Stomach (tissue), 9 donors: Measurements from ENCODE around the gene MAP3K19. TPM values are rescaled to one million over a fixed set of nuclear protein-coding genes. Genes with fewer than 3 reads are reported as not detected.

Experiments used
- DNase-seq, 2 donors: peaks; one replicate each; pipeline versions ENCODE4 v3.0.0 to v3.0.0-alpha.2; 2013 to 2019
- H3K27ac ChIP-seq, 5 donors: fragments of 200-600 bp in 4 of 5; sonication (generic) in 4 of 5; one replicate each; pipeline ENCODE4 v1.5.1; 2013 to 2019; ENCODE audit warnings: mild to moderate bottlenecking in 1 of 5, moderate library complexity in 1 of 5
- H3K27me3 ChIP-seq, 3 donors: fragments of 200-600 bp; sonication (generic); one replicate each; pipeline ENCODE4 v1.5.1; 2017 to 2019; ENCODE audit warnings: mixed run types in 1 of 3
- H3K36me3 ChIP-seq, 4 donors: fragments of 200-600 bp; sonication (generic); 1 replicate in 3 of 4; 2 replicates in 1 of 4; pipeline ENCODE4 v1.5.1; 2016 to 2019
- H3K4me1 ChIP-seq, 4 donors: fragments of 200-600 bp; sonication (generic); one replicate each; pipeline ENCODE4 v1.5.1; 2016 to 2019
- H3K4me3 ChIP-seq, 4 donors: fragments of 200-600 bp; sonication (generic) in 3 of 4; one replicate each; pipeline ENCODE4 v1.5.1; 2016 to 2019; ENCODE audit warnings: mild to moderate bottlenecking in 1 of 4
- H3K9me3 ChIP-seq, 4 donors: fragments of 200-600 bp; sonication (generic); one replicate each; pipeline ENCODE4 v1.5.1; 2016 to 2019
- EP300 ChIP-seq: sonication (generic); formaldehyde crosslinking; IDR thresholded peaks from one replicate; pipeline ENCODE4 v1.6.1; 2017; ENCODE audit warnings: antibody characterized with exemption
- POLR2A ChIP-seq, 4 donors: fragments of 450-650 bp; IDR thresholded peaks; one replicate each; pipeline ENCODE4 v1.6.1; 2016; ENCODE audit warnings: antibody characterized with exemption in 4 of 4, control low read depth in 2 of 4, mild to moderate bottlenecking in 1 of 4, moderate library complexity in 1 of 4
- POLR2AphosphoS5 ChIP-seq, 3 donors: sonication (generic); formaldehyde crosslinking; IDR thresholded peaks; one replicate each; pipeline ENCODE4 v1.6.1; 2016; ENCODE audit warnings: antibody characterized with exemption in 3 of 3
- WGBS, 5 donors: extraction: QIAGEN DNeasy Blood & Tissue Kit in 3 of 5; methylation state at CpG; one replicate each; pipeline versions ENCODE4 v1.1.5 to v1.1.7; 2013 to 2018; 5-methylcytosine and 5-hydroxymethylcytosine counted together
- intact Hi-C: fragments of 100-400 bp; cut with DNase I; formaldehyde crosslinking; loops from one replicate; pipeline ENCODE4 v1.15.1; 2023; ENCODE audit warnings: low total_unique reads
- polyA plus RNA-seq, 3 donors: library from polyadenylated mRNA; stranded (reverse); fragments of 200-250 nt; gene quantifications; one replicate each; pipeline ENCODE4 v1.2.3, GENCODE V29; 2013
- total RNA-seq, 5 donors: library from RNA; depleted of rRNA; stranded (reverse); fragments of >200 nt; gene quantifications; one replicate each; pipeline versions ENCODE4 v1.1.0 to v1.2.3, GENCODE V29; 2014 to 2016
- TF ChIP-seq, protein P1 (sequence below), 7 experiments: fragments of 450-650 bp in 4 of 7; fragments of 200-600 bp in 3 of 7; sonication (generic) in 3 of 7; IDR thresholded peaks; one replicate each; pipeline ENCODE4 v1.5.1; 2016 to 2019; ENCODE audit warnings: antibody characterized with exemption in 7 of 7, control low read depth in 2 of 7, mild to moderate bottlenecking in 1 of 7
- donor health status: healthy with polysubstance abuse.
- donor health status: Bipolar disorder and iron deficiency.
- donor health status: healthy.

MAP3K19 gene
- total and polyA plus RNA-seq, 8 donors, result 1.1 TPM; not detected in 7

DNA sequence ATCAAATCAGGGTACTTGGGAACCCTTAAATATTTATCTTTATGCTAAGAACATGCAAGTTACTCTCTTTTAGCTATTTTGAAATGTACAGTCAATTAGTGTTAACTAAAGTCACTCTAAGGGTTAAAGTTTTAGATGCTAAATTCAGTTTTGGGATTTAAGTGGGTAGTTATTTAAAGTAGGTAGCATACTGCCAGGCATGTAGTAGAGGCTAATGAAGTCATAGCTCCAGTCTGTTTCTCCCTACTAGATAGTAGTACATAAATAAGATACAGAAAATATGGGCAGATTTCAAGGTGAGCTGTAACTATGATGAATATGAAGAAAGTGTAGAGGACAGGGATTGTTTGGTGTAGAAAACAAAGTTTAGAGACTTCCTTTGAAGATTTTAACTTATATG, 12.3 kb upstream of the MAP3K19 start:
- no peaks in the 10 kb centered on the region for H3K27me3 ChIP-seq
- H3K36me3 ChIP-seq, result peaks cover 10 to 40% (median 28%) of the 10 kb centered on the region in 4 donors
- H3K27ac ChIP-seq, result no peak overlapping the region
- H3K4me3 ChIP-seq, result no peak overlapping the region
- peaks cover 4 to 56% (median 28%) of the 10 kb centered on the region in 4 donors for H3K4me1 ChIP-seq
- DNase-seq, result no peak
- no peak for TF ChIP-seq POLR2AphosphoS5 (IDR thresholded peaks at IDR 0.05)
- no peak for TF ChIP-seq EP300
- TF ChIP-seq, protein P1, sequence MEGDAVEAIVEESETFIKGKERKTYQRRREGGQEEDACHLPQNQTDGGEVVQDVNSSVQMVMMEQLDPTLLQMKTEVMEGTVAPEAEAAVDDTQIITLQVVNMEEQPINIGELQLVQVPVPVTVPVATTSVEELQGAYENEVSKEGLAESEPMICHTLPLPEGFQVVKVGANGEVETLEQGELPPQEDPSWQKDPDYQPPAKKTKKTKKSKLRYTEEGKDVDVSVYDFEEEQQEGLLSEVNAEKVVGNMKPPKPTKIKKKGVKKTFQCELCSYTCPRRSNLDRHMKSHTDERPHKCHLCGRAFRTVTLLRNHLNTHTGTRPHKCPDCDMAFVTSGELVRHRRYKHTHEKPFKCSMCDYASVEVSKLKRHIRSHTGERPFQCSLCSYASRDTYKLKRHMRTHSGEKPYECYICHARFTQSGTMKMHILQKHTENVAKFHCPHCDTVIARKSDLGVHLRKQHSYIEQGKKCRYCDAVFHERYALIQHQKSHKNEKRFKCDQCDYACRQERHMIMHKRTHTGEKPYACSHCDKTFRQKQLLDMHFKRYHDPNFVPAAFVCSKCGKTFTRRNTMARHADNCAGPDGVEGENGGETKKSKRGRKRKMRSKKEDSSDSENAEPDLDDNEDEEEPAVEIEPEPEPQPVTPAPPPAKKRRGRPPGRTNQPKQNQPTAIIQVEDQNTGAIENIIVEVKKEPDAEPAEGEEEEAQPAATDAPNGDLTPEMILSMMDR (IDR thresholded peaks at IDR 0.05), result no peak
- no peak for TF ChIP-seq POLR2A (IDR thresholded peaks at IDR 0.05)
- H3K9me3 ChIP-seq, result no peaks in the 10 kb centered on the region
- intact Hi-C loops, result no loop called here

DNA sequence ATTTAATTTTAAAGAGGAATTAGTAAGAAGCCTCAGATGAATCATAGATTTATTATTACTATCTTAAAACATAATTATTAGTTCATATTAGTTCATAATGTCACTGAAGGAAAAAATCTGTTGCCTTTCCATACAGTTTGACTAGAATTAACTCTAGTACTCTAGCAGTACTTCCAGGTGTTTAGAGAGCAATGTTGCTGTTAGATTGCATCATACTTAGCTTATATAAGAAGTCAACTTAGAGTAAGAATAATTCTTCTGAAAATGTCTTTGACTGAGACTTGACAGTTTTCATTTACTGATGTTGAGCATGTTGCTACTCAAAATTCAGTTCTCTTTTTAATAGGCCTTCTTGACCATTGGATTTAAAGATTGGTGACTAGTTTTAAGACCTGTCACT, 9.5 kb upstream of the MAP3K19 start:
- H3K36me3 ChIP-seq, result peaks cover 10 to 27% (median 18%) of the 10 kb centered on the region in 4 donors
- no peak for DNase-seq
- H3K9me3 ChIP-seq, result no peaks in the 10 kb centered on the region
- TF ChIP-seq EP300, result no peak
- no peak for TF ChIP-seq POLR2AphosphoS5 (IDR thresholded peaks at IDR 0.05)
- TF ChIP-seq POLR2A (IDR thresholded peaks at IDR 0.05), result no peak
- TF ChIP-seq, protein P1 (IDR thresholded peaks at IDR 0.05), result no peak
- no peak overlapping the region for H3K27ac ChIP-seq
- H3K4me3 ChIP-seq, result no peak overlapping the region
- H3K27me3 ChIP-seq, result no peaks in the 10 kb centered on the region
- H3K4me1 ChIP-seq, result peaks cover 19 to 62% (median 42%) of the 10 kb centered on the region in 4 donors
- intact Hi-C loops, result no loop called here

DNA sequence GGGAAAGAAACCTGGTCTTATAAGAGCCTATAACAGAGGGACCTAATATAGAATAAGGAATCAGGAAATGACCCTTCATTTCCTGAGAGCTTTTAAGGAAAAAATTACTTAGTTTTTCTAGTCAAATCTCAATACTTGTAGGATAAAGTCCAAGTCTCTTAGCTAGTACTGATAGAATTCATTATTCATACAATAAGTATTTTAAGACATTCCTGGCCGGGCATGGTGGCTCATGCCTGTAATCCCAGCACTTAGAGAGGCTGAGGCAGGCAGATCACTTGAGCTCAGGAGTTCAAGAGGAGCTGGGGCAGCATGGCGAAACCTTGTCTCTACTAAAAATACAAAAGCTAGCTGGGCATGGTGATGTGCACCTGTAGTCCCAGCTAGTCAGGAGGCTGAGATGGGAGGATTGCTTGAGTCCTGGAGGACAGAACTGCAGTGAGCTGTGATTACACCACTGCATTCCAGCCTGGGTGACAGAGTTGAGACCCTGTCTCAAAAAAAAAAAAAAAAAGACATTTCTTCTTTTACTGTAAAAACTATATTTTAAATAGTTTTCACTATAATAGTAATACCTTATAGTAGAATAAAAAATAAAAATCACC, 8.0 kb upstream of the MAP3K19 start:
- intact Hi-C loops, result no loop called here
- H3K9me3 ChIP-seq, result no peaks in the 10 kb centered on the region
- H3K4me3 ChIP-seq, result peak overlapping the region in 1 of 4 donors; percentile 4
- H3K4me1 ChIP-seq, result peaks cover 19 to 76% (median 56%) of the 10 kb centered on the region in 4 donors
- no peaks in the 10 kb centered on the region for H3K27me3 ChIP-seq
- peaks cover under 1 to 12% (median 3%) of the 10 kb centered on the region in 4 donors for H3K36me3 ChIP-seq
- H3K27ac ChIP-seq, result peak overlapping the region in 2 of 5 donors; percentile 23 to 95
- DNase-seq, result no peak
- no peak for TF ChIP-seq POLR2A (IDR thresholded peaks at IDR 0.05)
- TF ChIP-seq EP300, result no peak
- TF ChIP-seq, protein P1 (IDR thresholded peaks at IDR 0.05), result no peak
- TF ChIP-seq POLR2AphosphoS5 (IDR thresholded peaks at IDR 0.05), result no peak
- 43 to 75% (median 63%) methylated on average over 2 of the region's 2 CpGs for WGBS, 5 donors

- Histone ChIP-seq H3K27ac (peak overlapping the region; percentile 89 to 95 (median 92)), H3K36me3 (no peaks in the 10 kb centered on the region), H3K27me3 (no peaks in the 10 kb centered on the region), H3K4me1 (peaks cover 19 to 70% (median 55%) of the 10 kb centered on the region in 4 donors), H3K9me3 (no peaks in the 10 kb centered on the region), H3K4me3 (peak overlapping the region; percentile 58 to 76 (median 70))
- intact Hi-C loops, result no loop called here
- TF ChIP-seq EP300 (no peak), POLR2A (IDR thresholded peaks at IDR 0.05) (no peak), POLR2AphosphoS5 (IDR thresholded peaks at IDR 0.05) (no peak)
- TF ChIP-seq, protein P1 (IDR thresholded peaks at IDR 0.05), result no peak
- peak in 1 of 2 donors; percentile 37 for DNase-seq
- 2 to 11% (median 7%) methylated on average over 15 of the region's 15 CpGs for WGBS, 5 donors
These were observed 5.8 kb upstream of the MAP3K19 start for GRCh38 chr2:135052997-135053474.
